Measurements from ENCODE around the gene PLEKHH1. TPM values are rescaled to one million over a fixed set of nuclear protein-coding genes. Genes with fewer than 3 reads are reported as not detected.

PLEKHH1 gene
- total and polyA plus RNA-seq, 2 of the 8 experiments (the other 6 are each of a cell fraction or from before 2014, with no cell fraction given) = 28.3 to 33.3 TPM

DNA sequence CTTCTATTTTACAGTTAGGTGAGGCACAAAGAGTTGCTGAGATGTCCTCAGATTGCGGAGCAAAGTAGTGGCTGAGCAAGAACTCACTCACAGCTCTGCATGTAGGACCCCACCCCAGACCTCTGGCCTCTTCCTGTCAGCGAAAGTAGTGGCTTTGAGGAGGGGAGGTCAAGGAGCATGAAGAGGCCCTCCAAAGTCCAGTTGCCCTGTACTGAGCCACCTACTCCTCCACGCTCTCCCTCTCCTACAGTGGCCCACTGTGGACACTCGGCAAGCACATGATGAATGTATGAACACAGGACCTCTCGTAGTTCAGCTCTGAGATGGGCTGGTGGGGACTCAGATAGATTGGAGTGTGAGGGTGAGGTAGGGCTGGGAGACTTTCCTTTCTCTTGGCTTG lies 5.3 kb upstream of the PLEKHH1 start:
- Histone ChIP-seq H3K79me2 (ENCODE audit: control insufficient read depth in 1 of 2, insufficient read depth in 2 of 2, low read length in 2 of 2) (no peaks in the 10 kb centered on the region), H4K20me1 (replicated peaks in 1 of 2; ENCODE audit: control insufficient read depth in 1 of 2, insufficient read depth in 2 of 2, low read length in 2 of 2) (no peaks in the 10 kb centered on the region), H4K5ac (ENCODE audit: insufficient read length, low read depth, low read length) (no peak overlapping the region), H3K36me3 (ENCODE audit: control insufficient read depth in 2 of 4, insufficient read depth in 4 of 4, low read length in 3 of 4) (no peaks in the 10 kb centered on the region), H2BK5ac (ENCODE audit: low read depth, low read length) (no peak overlapping the region), H3K23me2 (ENCODE audit: low read depth, low read length) (no peaks in the 10 kb centered on the region; the same call in 1 of the 2 replicates), H2AK5ac (ENCODE audit: low read depth, low read length) (no peak overlapping the region), H3K4me2 (ENCODE audit: insufficient read depth in 1 of 2, low read depth in 2 of 2, low read length in 2 of 2) (no peak overlapping the region), H3K9me3 (ENCODE audit: insufficient read depth in 2 of 2, low read depth in 1 of 2, low read length in 1 of 2) (no peaks in the 10 kb centered on the region), H2BK12ac (ENCODE audit: low read depth, low read length) (no peak overlapping the region), H3K79me1 (ENCODE audit: low read depth, low read length) (no peaks in the 10 kb centered on the region), H3K4me1 (replicated peaks in 1 of 4; ENCODE audit: control insufficient read depth in 3 of 4, insufficient read depth in 4 of 4, low read length in 3 of 4) (peaks cover 0 to 3% (median 2%) of the 10 kb centered on the region in 4 experiments; a peak in 4 of 7 replicates), H3K14ac (ENCODE audit: insufficient read length) (no peak overlapping the region), H3K4ac (replicated peaks; ENCODE audit: insufficient read length, low read depth, low read length) (no peak overlapping the region), H2BK20ac (ENCODE audit: low read length) (no peak overlapping the region), H3K56ac (replicated peaks; ENCODE audit: insufficient read length, low read depth, low read length) (no peak overlapping the region), H3K4me3 (ENCODE audit: extremely low read depth in 1 of 4, insufficient read depth in 2 of 4, low read depth in 3 of 4, low read length in 4 of 4) (no peak overlapping the region; a peak in 1 of 8 replicates), H3K27me3 (replicated peaks in 1 of 4; ENCODE audit: control insufficient read depth in 3 of 4, extremely low read depth in 1 of 4, insufficient read depth in 3 of 4, low read length in 3 of 4) (no peaks in the 10 kb centered on the region), H3K18ac (ENCODE audit: extremely low read depth, low read length) (no peak overlapping the region), H4K8ac (ENCODE audit: extremely low read depth, insufficient read depth, low read length) (no peak overlapping the region), H2BK120ac (replicated peaks; ENCODE audit: low read depth, low read length) (no peak overlapping the region), H4K91ac (replicated peaks; ENCODE audit: insufficient read length, low read length) (no peak overlapping the region), H2AFZ (ENCODE audit: low read length) (no peak overlapping the region), H3K23ac (ENCODE audit: insufficient read length) (no peak overlapping the region), H2BK15ac (ENCODE audit: low read length) (no peak overlapping the region), H3K9ac (replicated peaks in 1 of 4; ENCODE audit: extremely low read depth in 1 of 4, low read depth in 3 of 4, low read length in 3 of 4) (no peak overlapping the region; a peak in 1 of 7 replicates), H3K27ac (ENCODE audit: low read depth, low read length) (no peak overlapping the region)
- TF ChIP-seq POU5F1 (IDR thresholded peaks at IDR 0.05; ENCODE audit: low read depth, low read length) (no peak), SP1 (IDR thresholded peaks at IDR 0.05; ENCODE audit: low read depth, low read length) (no peak)
- 92% methylated on average over 5 of the region's 5 CpGs; no CpG with 5 or more reads in 1 of the 2 experiments for WGBS, 2 experiments (ENCODE audit: extremely low coverage in 1 of 2, insufficient coverage in 1 of 2, insufficient read length in 1 of 2, insufficient replicate concordance in 2 of 2, low coverage in 1 of 2, low lambda C conversion rate in 2 of 2, missing lambda C conversion rate in 1 of 2)
- DNase-seq (ENCODE audit: low read depth in 1 of 2, low spot score in 2 of 2) (no peak), FAIRE-seq (no peak)
- ChIA-PET CTCF (ENCODE audit: partially characterized antibody) (interaction anchor here (1.1 to 43.6 kb wide), 23 partner anchors 10 to 171 kb away, joined by 3 to 924 read pairs (median 9); partner anchors contain the start of gene PIGH), POLR2A (ENCODE audit: partially characterized antibody) (interaction anchor here (1.2 kb wide), 1 partner anchor 111 kb away, joined by 3 read pairs; no protein-coding TSS in a partner anchor)
